AG10803 (cell line): Measurements from ENCODE around the gene VWC2L.

Experiments
- DNase-seq: peaks from one replicate; pipeline ENCODE4 v3.0.0; 2010; ENCODE audit warnings: low read depth
- H3K4me3 ChIP-seq: 2 replicates; pipeline ENCODE4 v1.5.1; 2011; ENCODE audit warnings: mild to moderate bottlenecking, low read length, control low read depth
- TF ChIP-seq, protein P1 (sequence below): conservative IDR thresholded peaks from 2 replicates; pipeline ENCODE4 v1.5.1; 2011; ENCODE audit warnings: mild to moderate bottlenecking, low read length, control low read depth, inconsistent platforms

The VWC2L gene

GRCh38 chr2:214503568-214503967 is 92.7 kb downstream of the VWC2L start:
- TF ChIP-seq, protein P1, sequence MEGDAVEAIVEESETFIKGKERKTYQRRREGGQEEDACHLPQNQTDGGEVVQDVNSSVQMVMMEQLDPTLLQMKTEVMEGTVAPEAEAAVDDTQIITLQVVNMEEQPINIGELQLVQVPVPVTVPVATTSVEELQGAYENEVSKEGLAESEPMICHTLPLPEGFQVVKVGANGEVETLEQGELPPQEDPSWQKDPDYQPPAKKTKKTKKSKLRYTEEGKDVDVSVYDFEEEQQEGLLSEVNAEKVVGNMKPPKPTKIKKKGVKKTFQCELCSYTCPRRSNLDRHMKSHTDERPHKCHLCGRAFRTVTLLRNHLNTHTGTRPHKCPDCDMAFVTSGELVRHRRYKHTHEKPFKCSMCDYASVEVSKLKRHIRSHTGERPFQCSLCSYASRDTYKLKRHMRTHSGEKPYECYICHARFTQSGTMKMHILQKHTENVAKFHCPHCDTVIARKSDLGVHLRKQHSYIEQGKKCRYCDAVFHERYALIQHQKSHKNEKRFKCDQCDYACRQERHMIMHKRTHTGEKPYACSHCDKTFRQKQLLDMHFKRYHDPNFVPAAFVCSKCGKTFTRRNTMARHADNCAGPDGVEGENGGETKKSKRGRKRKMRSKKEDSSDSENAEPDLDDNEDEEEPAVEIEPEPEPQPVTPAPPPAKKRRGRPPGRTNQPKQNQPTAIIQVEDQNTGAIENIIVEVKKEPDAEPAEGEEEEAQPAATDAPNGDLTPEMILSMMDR, result no peak
- no peak for DNase-seq
- no peak overlapping the region for H3K4me3 ChIP-seq

- TF ChIP-seq, protein P1, result no peak
- no peak for DNase-seq
These were observed 93.9 kb downstream of the VWC2L start for GRCh38 chr2:214504599-214505376.

GRCh38 chr2:214507032-214507431 is 96.2 kb downstream of the VWC2L start:
- TF ChIP-seq, protein P1, result no peak
- H3K4me3 ChIP-seq, result no peak overlapping the region
- DNase-seq, result no peak

More at GRCh38 chr2:214504599-214505376, 93.9 kb downstream of the VWC2L start:
- no peak overlapping the region for H3K4me3 ChIP-seq

GRCh38 chr2:214514704-214515103 is 103.8 kb downstream of the VWC2L start:
- TF ChIP-seq, protein P1, result no peak
- DNase-seq, result no peak
- no peak overlapping the region for H3K4me3 ChIP-seq

DNA sequence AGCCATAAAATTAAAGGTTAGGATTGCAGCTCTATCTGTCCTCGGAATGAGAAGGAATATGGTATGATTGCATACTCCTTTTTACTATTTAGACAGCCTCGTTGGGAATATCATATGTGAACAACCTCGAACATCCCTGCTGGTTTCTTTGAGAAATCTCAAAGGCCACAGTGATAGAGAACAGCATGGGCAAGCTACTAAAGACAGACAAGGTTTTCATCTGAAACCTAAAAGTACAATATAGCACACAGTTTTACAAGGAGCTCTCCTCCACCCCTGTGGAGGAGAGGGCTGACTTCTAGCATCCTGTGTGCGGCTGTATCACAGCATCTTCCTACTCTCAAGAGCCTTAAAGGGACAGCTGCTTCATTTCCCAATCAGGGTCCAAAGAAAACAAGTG is 104.3 kb downstream of the VWC2L start:
- TF ChIP-seq, protein P1, result no peak
- no peak overlapping the region for H3K4me3 ChIP-seq
- DNase-seq, result no peak

DNA sequence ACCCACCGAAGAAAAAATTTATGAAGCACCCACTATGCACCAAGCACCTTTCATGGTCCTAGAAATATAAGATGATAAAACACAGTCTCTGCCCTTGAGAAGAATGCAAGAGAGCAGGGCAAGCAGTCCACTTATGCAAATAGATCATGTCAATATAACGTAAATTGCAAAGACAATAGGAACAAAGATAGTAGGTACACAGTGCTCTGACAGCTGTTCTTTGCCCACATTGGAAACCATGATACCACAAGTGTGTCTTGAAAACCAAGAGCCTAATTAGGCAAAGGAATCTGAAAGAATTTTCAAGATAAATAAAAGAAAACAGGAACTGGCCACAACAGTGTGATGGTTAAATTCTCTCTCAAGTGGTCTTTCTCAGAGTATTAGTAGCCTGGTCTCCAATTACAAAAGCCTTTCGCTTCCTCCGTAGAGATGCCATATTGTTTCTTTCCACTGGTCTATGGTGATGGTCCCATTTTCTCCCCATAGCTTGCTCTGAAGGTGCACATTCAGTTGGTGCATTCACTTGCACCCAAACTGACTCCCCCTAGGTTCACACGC is 108.5 kb downstream of the VWC2L start:
- H3K4me3 ChIP-seq, result no peak overlapping the region
- no peak for DNase-seq
- TF ChIP-seq, protein P1, result no peak

DNA sequence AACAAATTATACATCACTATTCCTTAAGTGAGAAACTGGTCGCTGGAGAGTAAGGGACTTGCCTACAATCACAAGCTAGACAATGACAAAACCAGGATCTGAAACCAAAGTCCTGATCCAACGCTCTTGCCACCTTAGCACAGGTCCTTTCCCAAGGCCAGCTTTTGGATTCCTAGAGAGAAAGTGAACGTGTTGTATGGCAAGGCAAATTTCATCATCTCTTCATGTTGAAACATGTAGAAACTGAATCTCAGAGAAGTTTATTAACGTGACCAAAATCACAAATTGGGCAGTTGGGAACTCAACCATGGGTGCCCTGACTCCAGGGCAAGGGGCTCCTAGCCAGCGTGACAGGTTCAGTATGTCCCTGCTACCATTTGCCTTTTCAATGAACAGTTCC is 118.2 kb downstream of the VWC2L start:
- DNase-seq, result no peak
- TF ChIP-seq, protein P1, result no peak
- H3K4me3 ChIP-seq, result no peak overlapping the region
